Measurements from ENCODE around the gene VPS8.

GRCh38 chr3:185084402-185084801, 272.4 kb downstream of the VPS8 start:
- no peak for TF ChIP-seq TAF1 (IDR thresholded peaks at IDR 0.05; ENCODE audit: low read depth, low read length)
- TF ChIP-seq MAFK (IDR thresholded peaks at IDR 0.05; ENCODE audit: low read depth, low read length), result no peak
- TF ChIP-seq CTCF (IDR thresholded peaks at IDR 0.05; ENCODE audit: control extremely low read depth in 1 of 3, insufficient read depth in 1 of 3, low read depth in 1 of 3, low read length in 3 of 3), result no peak
- no peak for TF ChIP-seq POLR2A (IDR thresholded peaks at IDR 0.05; ENCODE audit: control extremely low read depth in 1 of 2, low read depth in 2 of 2, low read length in 2 of 2)
- no peak for TF ChIP-seq POLR2AphosphoS5 (IDR thresholded peaks at IDR 0.05; ENCODE audit: low read depth, low read length)
- no peak for TF ChIP-seq YY1 (IDR thresholded peaks at IDR 0.05; ENCODE audit: low read depth, low read length)
- no peak for TF ChIP-seq HDAC6 (IDR thresholded peaks at IDR 0.05; ENCODE audit: low read depth, low read length)
- no peak for TF ChIP-seq CBX5 (IDR thresholded peaks at IDR 0.05; ENCODE audit: low read depth, low read length)
